Panc1 (cell line): Measurements from ENCODE around the gene ITIH6. TPM values are rescaled to one million over a fixed set of nuclear protein-coding genes. Genes with fewer than 3 reads are reported as not detected.

ENCODE experiments used
- ATAC-seq: fragments of 200-7000 bp; cut with Tn5 transposase; 2 replicates; pipeline ENCODE4 v1.9.1; 2020; ENCODE audit warnings: mild to moderate bottlenecking, moderate library complexity
- BruUV-seq: library from RNA; stranded (reverse); fragments of 400-500 nt; replicated peaks from 2 replicates; lab custom pipeline; 2021; lab: Mats Ljungman, UMichigan
- CTCF ChIA-PET: fragments of 300-600 bp; sonication (Branson Sonifier 250); formaldehyde crosslinking; loops from one replicate; lab custom pipeline; 2022; ENCODE audit warnings: antibody characterized with exemption; lab: Charles Lee
- POLR2A ChIA-PET: fragments of 300-600 bp; sonication (Branson Sonifier 250); formaldehyde crosslinking; loops from one replicate; lab custom pipeline; 2022; ENCODE audit warnings: antibody characterized with exemption; lab: Charles Lee
- DNase-seq: peaks from one replicate; pipeline ENCODE4 v3.0.0-alpha.2; 2010; ENCODE audit warnings: low read depth, low spot score
- H3K27ac ChIP-seq: 2 replicates; pipeline ENCODE4 v1.5.1; 2011; ENCODE audit warnings: mild to moderate bottlenecking, low read length, inconsistent platforms
- H3K27me3 ChIP-seq: fragments of 200-500 bp; sonication (Bioruptor generic); 2 replicates; pipeline ENCODE4 v1.6.0; 2014; ENCODE audit warnings: low read length, inconsistent platforms; ENCODE audit not compliant: control insufficient read depth, insufficient read depth
- H3K36me3 ChIP-seq: fragments of 200-500 bp; sonication (Bioruptor generic); 2 replicates; pipeline ENCODE4 v1.5.1; 2014; ENCODE audit warnings: inconsistent platforms, mild to moderate bottlenecking, low read length, moderate library complexity; ENCODE audit not compliant: control insufficient read depth, insufficient read depth
- H3K4me1 ChIP-seq: 2 replicates; pipeline ENCODE4 v1.5.1; 2011; ENCODE audit warnings: inconsistent platforms, mild to moderate bottlenecking, low read length, moderate library complexity; ENCODE audit not compliant: control insufficient read depth, insufficient read depth
- H3K4me3 ChIP-seq, 2 experiments: 2 replicates each; pipeline ENCODE4 v1.5.1; 2011 to 2012; ENCODE audit warnings: low read depth in 2 of 2, low read length in 2 of 2, mild to moderate bottlenecking in 2 of 2, inconsistent platforms in 1 of 2, moderate library complexity in 1 of 2
- H3K9me3 ChIP-seq: fragments of 200-500 bp; sonication (Bioruptor generic); 2 replicates; pipeline ENCODE4 v1.5.1; 2014; ENCODE audit warnings: low read depth, mild to moderate bottlenecking, inconsistent platforms, low read length, moderate library complexity; ENCODE audit not compliant: control insufficient read depth, insufficient read depth
- POLR2AphosphoS5 ChIP-seq: IDR thresholded peaks from 2 replicates; pipeline ENCODE4 v1.6.1; 2012; ENCODE audit warnings: mild to moderate bottlenecking, low read depth, low read length, moderate library complexity
- SIN3A ChIP-seq: IDR thresholded peaks from 2 replicates; pipeline ENCODE4 v1.6.1; 2012; ENCODE audit warnings: low read depth, mild to moderate bottlenecking, low read length, moderate library complexity, borderline replicate concordance; ENCODE audit not compliant: insufficient read depth
- TCF7L2 ChIP-seq: IDR thresholded peaks from 2 replicates; pipeline ENCODE4 v1.6.1; 2011; ENCODE audit warnings: mild to moderate bottlenecking, low read depth, low read length, inconsistent platforms
- in situ Hi-C: cut with HindIII; loops from 2 replicates; pipeline ENCODE4 v1.10.0; 2016; ENCODE audit warnings: low sequenced_read_pairs, low pct_unique_long_range_greater_than_20kb
- intact Hi-C: fragments of 100-400 bp; cut with micrococcal nuclease; formaldehyde crosslinking; loops from one replicate; pipeline ENCODE4 v1.10.0; 2022; ENCODE audit not compliant: unreplicated experiment
- total RNA-seq: library from RNA; stranded (reverse); gene quantifications from one replicate; pipeline ENCODE4 v1.2.1, GENCODE V29; 2021; ENCODE audit not compliant: unreplicated experiment
- TF ChIP-seq, protein P1 (sequence below): fragments of 450-650 bp; IDR thresholded peaks from 2 replicates; pipeline ENCODE4 v1.5.1; 2017; ENCODE audit warnings: mild to moderate bottlenecking
- TF ChIP-seq, protein P2 (sequence below), 2 experiments: IDR thresholded peaks; 2 replicates each; pipeline ENCODE4 v1.6.1; 2011 to 2012; ENCODE audit warnings: low read depth in 2 of 2, control low read depth in 1 of 2, low read length in 1 of 2, mild to moderate bottlenecking in 1 of 2, moderate library complexity in 1 of 2; ENCODE audit not compliant: insufficient read depth in 1 of 2

ITIH6 gene
- total RNA-seq, 1 experiment from 2014 or later: not detected

GRCh38 chrX:54821310-54821709 is 23.3 kb upstream of the ITIH6 start:
- no TSS peak for BruUV-seq
- H3K4me3 ChIP-seq: no peak overlapping the region
- POLR2A ChIA-PET: no interaction called here
- H3K27me3 ChIP-seq: no peaks in the 10 kb centered on the region
- DNase-seq (no peak), ATAC-seq (no peak)
- no peaks in the 10 kb centered on the region for H3K4me1 ChIP-seq
- intact Hi-C loops: no loop called here
- TF ChIP-seq, protein P1, sequence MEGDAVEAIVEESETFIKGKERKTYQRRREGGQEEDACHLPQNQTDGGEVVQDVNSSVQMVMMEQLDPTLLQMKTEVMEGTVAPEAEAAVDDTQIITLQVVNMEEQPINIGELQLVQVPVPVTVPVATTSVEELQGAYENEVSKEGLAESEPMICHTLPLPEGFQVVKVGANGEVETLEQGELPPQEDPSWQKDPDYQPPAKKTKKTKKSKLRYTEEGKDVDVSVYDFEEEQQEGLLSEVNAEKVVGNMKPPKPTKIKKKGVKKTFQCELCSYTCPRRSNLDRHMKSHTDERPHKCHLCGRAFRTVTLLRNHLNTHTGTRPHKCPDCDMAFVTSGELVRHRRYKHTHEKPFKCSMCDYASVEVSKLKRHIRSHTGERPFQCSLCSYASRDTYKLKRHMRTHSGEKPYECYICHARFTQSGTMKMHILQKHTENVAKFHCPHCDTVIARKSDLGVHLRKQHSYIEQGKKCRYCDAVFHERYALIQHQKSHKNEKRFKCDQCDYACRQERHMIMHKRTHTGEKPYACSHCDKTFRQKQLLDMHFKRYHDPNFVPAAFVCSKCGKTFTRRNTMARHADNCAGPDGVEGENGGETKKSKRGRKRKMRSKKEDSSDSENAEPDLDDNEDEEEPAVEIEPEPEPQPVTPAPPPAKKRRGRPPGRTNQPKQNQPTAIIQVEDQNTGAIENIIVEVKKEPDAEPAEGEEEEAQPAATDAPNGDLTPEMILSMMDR: no peak
- TF ChIP-seq POLR2AphosphoS5: no peak
- TF ChIP-seq, protein P2, sequence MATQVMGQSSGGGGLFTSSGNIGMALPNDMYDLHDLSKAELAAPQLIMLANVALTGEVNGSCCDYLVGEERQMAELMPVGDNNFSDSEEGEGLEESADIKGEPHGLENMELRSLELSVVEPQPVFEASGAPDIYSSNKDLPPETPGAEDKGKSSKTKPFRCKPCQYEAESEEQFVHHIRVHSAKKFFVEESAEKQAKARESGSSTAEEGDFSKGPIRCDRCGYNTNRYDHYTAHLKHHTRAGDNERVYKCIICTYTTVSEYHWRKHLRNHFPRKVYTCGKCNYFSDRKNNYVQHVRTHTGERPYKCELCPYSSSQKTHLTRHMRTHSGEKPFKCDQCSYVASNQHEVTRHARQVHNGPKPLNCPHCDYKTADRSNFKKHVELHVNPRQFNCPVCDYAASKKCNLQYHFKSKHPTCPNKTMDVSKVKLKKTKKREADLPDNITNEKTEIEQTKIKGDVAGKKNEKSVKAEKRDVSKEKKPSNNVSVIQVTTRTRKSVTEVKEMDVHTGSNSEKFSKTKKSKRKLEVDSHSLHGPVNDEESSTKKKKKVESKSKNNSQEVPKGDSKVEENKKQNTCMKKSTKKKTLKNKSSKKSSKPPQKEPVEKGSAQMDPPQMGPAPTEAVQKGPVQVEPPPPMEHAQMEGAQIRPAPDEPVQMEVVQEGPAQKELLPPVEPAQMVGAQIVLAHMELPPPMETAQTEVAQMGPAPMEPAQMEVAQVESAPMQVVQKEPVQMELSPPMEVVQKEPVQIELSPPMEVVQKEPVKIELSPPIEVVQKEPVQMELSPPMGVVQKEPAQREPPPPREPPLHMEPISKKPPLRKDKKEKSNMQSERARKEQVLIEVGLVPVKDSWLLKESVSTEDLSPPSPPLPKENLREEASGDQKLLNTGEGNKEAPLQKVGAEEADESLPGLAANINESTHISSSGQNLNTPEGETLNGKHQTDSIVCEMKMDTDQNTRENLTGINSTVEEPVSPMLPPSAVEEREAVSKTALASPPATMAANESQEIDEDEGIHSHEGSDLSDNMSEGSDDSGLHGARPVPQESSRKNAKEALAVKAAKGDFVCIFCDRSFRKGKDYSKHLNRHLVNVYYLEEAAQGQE (IDR thresholded peaks at IDR 0.05; ENCODE audit: insufficient read depth in 1 of 2, low read depth in 2 of 2, low read length in 1 of 2): no peak
- no peak for TF ChIP-seq TCF7L2
- TF ChIP-seq SIN3A: no peak
- H3K36me3 ChIP-seq: no peaks in the 10 kb centered on the region
- CTCF ChIA-PET: interaction anchor here (0.6 kb wide), 1 partner anchor 582 kb away, joined by 3 read pairs; no protein-coding TSS in a partner anchor
- H3K9me3 ChIP-seq: no peaks in the 10 kb centered on the region
- in situ Hi-C loops: no loop called here
- H3K27ac ChIP-seq: no peak overlapping the region

DNA sequence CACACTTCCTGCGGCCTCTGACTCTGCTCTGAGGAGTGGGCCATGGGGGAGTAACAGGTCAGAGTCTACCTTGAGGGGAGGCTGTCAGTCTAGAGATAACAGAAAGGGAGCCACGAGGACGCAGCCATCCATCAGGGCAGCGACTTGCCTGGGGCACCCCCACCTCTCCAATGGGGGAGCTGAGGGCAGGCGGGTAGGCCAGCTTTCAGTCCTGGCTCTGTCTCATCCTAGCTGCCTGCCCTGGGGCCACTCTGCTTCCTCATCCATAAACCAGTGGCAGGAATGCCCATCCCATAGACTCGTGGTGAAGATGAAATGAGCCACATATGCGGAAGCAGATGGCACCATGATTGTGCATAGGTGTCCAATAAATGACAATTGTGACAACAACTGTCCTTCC is 22.7 kb upstream of the ITIH6 start:
- in situ Hi-C loops (no loop called here), intact Hi-C loops (no loop called here)
- H3K9me3 ChIP-seq: no peaks in the 10 kb centered on the region

More for the DNA sequence above, 22.7 kb upstream of the ITIH6 start:
- no peaks in the 10 kb centered on the region for H3K27me3 ChIP-seq
- no peak overlapping the region for H3K4me3 ChIP-seq
- no peaks in the 10 kb centered on the region for H3K36me3 ChIP-seq
- H3K4me1 ChIP-seq: no peaks in the 10 kb centered on the region
- ChIA-PET POLR2A (no interaction called here), CTCF (no interaction called here)
- BruUV-seq: no TSS peak
- ATAC-seq: no peak
- TF ChIP-seq TCF7L2 (no peak), SIN3A (no peak), POLR2AphosphoS5 (no peak)
- TF ChIP-seq, protein P1: no peak
- TF ChIP-seq, protein P2 (IDR thresholded peaks at IDR 0.05; ENCODE audit: insufficient read depth in 1 of 2, low read depth in 2 of 2, low read length in 1 of 2): no peak
- H3K27ac ChIP-seq: no peak overlapping the region
- DNase-seq: no peak
